Neural cell (in vitro differentiated cells): Measurements from ENCODE around the gene UBE2E3. TPM values are rescaled to one million over a fixed set of nuclear protein-coding genes. Genes with fewer than 3 reads are reported as not detected.

ENCODE experiments used
- H2AFZ ChIP-seq: fragments of 200-600, 300-800 bp; sonication (generic), shearing (Covaris generic); 2 replicates; pipeline ENCODE4 v1.6.0; 2014; ENCODE audit warnings: low read depth, mild to moderate bottlenecking, antibody characterized with exemption, low read length, moderate library complexity
- H3F3A ChIP-seq: fragments of 200-600 bp; shearing (Covaris generic); 2 replicates; pipeline ENCODE4 v1.6.1; 2016; ENCODE audit warnings: mild to moderate bottlenecking, moderate library complexity, mixed read lengths, antibody characterized with exemption, low read length; ENCODE audit not compliant: insufficient read depth, poor library complexity, severe bottlenecking
- H3K27ac ChIP-seq: fragments of 200-600, 300-800 bp; sonication (generic), shearing (Covaris generic); 2 replicates; pipeline ENCODE4 v1.5.1; 2014; ENCODE audit warnings: mild to moderate bottlenecking, low read length, moderate library complexity
- H3K27me3 ChIP-seq: fragments of 300-800, 200-600 bp; sonication (generic), shearing (Covaris generic); 2 replicates; pipeline ENCODE4 v1.6.0; 2014; ENCODE audit warnings: mild to moderate bottlenecking, low read depth, low read length, moderate library complexity; ENCODE audit not compliant: insufficient read depth
- H3K36me3 ChIP-seq: fragments of 300-800, 200-600 bp; sonication (generic), shearing (Covaris generic); 2 replicates; pipeline ENCODE4 v1.5.1; 2014; ENCODE audit warnings: mild to moderate bottlenecking, antibody characterized with exemption, low read length, moderate library complexity; ENCODE audit not compliant: insufficient read depth
- H3K4me2 ChIP-seq: fragments of 300-800, 200-600 bp; sonication (generic), shearing (Covaris generic); 2 replicates; pipeline ENCODE4 v1.6.0; 2014; ENCODE audit warnings: mild to moderate bottlenecking, low read length
- H3K4me3 ChIP-seq: fragments of 300-800, 200-600 bp; sonication (generic), shearing (Covaris generic); 2 replicates; pipeline ENCODE4 v1.5.1; 2014; ENCODE audit warnings: mild to moderate bottlenecking, low read length, moderate library complexity
- H3K79me2 ChIP-seq: fragments of 200-600 bp; shearing (Covaris generic); replicated peaks from 2 replicates; pipeline ENCODE4 v1.6.0; 2014; ENCODE audit warnings: mild to moderate bottlenecking, low read length, moderate library complexity; ENCODE audit not compliant: insufficient read depth
- H3K9ac ChIP-seq: fragments of 300-800, 200-600 bp; sonication (generic), shearing (Covaris generic); 2 replicates; pipeline ENCODE4 v1.6.1; 2016; ENCODE audit warnings: mild to moderate bottlenecking, low read length, mixed read lengths
- H3K9me2 ChIP-seq: fragments of 200-600 bp; shearing (Covaris generic); 2 replicates; pipeline ENCODE4 v1.6.1; 2016; ENCODE audit warnings: mild to moderate bottlenecking, low read length, mixed read lengths; ENCODE audit not compliant: insufficient read depth
- H3K9me3 ChIP-seq: fragments of 200-600, 300-800 bp; sonication (generic), shearing (Covaris generic); 2 replicates; pipeline ENCODE4 v1.6.1; 2016; ENCODE audit warnings: mild to moderate bottlenecking, mixed run types, low read length, moderate library complexity, mixed read lengths
- H4K20me1 ChIP-seq: fragments of 200-600 bp; shearing (Covaris generic); 2 replicates; pipeline ENCODE4 v1.6.1; 2016; ENCODE audit warnings: mild to moderate bottlenecking, mixed run types; ENCODE audit not compliant: insufficient read depth
- CTCF ChIP-seq: fragments of 450-650 bp; IDR thresholded peaks from 2 replicates; pipeline ENCODE4 v1.5.1; 2014; ENCODE audit warnings: antibody characterized with exemption, mild to moderate bottlenecking, moderate library complexity; ENCODE audit not compliant: poor library complexity, severe bottlenecking
- EP300 ChIP-seq: fragments of 450-650 bp; conservative IDR thresholded peaks from 2 replicates; pipeline ENCODE4 v1.6.1; 2014; ENCODE audit warnings: antibody characterized with exemption, mild to moderate bottlenecking, moderate library complexity; ENCODE audit not compliant: poor library complexity, severe bottlenecking
- EZH2 ChIP-seq: fragments of 200-600, 300-800 bp; shearing (Covaris generic), sonication (generic); IDR thresholded peaks from 2 replicates; pipeline ENCODE4 v1.6.1; 2014; ENCODE audit warnings: antibody characterized with exemption, low read length, borderline replicate concordance, mild to moderate bottlenecking; ENCODE audit not compliant: insufficient read depth, poor library complexity, severe bottlenecking
- MXI1 ChIP-seq: fragments of 450-650 bp; conservative IDR thresholded peaks from 2 replicates; pipeline ENCODE4 v1.6.1; 2014; ENCODE audit warnings: antibody characterized with exemption, mild to moderate bottlenecking; ENCODE audit not compliant: poor library complexity, severe bottlenecking
- POLR2AphosphoS5 ChIP-seq: IDR thresholded peaks from 2 replicates; pipeline ENCODE4 v1.6.1; 2012
- RAD21 ChIP-seq: fragments of 450-650 bp; conservative IDR thresholded peaks from 2 replicates; pipeline ENCODE4 v1.6.1; 2014; ENCODE audit warnings: antibody characterized with exemption, mild to moderate bottlenecking, moderate library complexity
- SMC3 ChIP-seq: fragments of 450-650 bp; conservative IDR thresholded peaks from 2 replicates; pipeline ENCODE4 v1.6.1; 2014; ENCODE audit warnings: antibody characterized with exemption, mild to moderate bottlenecking, moderate library complexity; ENCODE audit not compliant: poor library complexity
- TAF1 ChIP-seq: IDR thresholded peaks from 2 replicates; pipeline ENCODE4 v1.6.1; 2012; ENCODE audit warnings: low read depth
- polyA plus RNA-seq: library from polyadenylated mRNA; depleted of rRNA; stranded (reverse); fragments of >200 nt; gene quantifications from 2 replicates; pipeline ENCODE4 v1.2.3, GENCODE V29; 2014
- TF ChIP-seq, protein P1 (sequence below): IDR thresholded peaks from 2 replicates; pipeline ENCODE4 v1.6.1; 2012; ENCODE audit warnings: borderline replicate concordance

The UBE2E3 gene
- polyA plus RNA-seq, 1 donor from 2014 or later = 337 TPM

DNA sequence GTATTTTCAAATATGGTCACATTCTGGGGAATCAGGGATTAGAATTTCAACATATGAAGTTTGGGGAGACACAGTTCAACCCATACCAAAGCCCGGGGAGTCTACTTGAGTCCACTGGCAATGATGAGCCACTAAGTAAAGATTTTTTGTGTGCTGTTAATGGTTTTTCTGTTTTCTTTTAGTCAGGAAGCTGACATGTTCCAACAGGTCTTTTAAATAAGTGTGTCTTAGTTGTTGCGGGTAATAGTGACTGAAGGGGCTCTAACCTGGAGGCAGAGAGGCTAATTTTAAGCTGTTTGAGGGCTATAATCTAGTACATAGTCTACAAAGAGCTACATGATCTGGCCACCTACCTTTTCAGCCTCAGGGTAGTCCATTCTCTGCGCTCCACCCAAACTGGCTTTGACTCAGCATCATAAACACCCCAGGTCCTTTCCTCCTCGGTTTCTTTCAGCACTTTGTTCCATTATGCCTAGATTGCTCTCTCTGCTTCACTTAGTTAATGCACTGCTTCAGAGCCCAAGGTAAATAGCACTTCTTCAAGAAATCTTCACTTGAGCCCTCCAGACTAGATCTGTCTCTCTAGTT is 17.6 kb upstream of the UBE2E3 start:
- Histone ChIP-seq H3K27me3 (no peaks in the 10 kb centered on the region), H3K4me3 (no peak overlapping the region), H3K9ac (no peak overlapping the region), H3K9me2 (no peaks in the 10 kb centered on the region), H4K20me1 (no peaks in the 10 kb centered on the region), H2AFZ (no peak overlapping the region), H3K9me3 (no peaks in the 10 kb centered on the region), H3K27ac (no peak overlapping the region), H3F3A (no peaks in the 10 kb centered on the region), H3K36me3 (no peaks in the 10 kb centered on the region), H3K4me2 (no peak overlapping the region), H3K79me2 (no peaks in the 10 kb centered on the region)
- TF ChIP-seq POLR2AphosphoS5 (no peak), RAD21 (no peak), CTCF (no peak), MXI1 (no peak), EZH2 (no peak), SMC3 (no peak), TAF1 (no peak), EP300 (no peak)
- TF ChIP-seq, protein P1, sequence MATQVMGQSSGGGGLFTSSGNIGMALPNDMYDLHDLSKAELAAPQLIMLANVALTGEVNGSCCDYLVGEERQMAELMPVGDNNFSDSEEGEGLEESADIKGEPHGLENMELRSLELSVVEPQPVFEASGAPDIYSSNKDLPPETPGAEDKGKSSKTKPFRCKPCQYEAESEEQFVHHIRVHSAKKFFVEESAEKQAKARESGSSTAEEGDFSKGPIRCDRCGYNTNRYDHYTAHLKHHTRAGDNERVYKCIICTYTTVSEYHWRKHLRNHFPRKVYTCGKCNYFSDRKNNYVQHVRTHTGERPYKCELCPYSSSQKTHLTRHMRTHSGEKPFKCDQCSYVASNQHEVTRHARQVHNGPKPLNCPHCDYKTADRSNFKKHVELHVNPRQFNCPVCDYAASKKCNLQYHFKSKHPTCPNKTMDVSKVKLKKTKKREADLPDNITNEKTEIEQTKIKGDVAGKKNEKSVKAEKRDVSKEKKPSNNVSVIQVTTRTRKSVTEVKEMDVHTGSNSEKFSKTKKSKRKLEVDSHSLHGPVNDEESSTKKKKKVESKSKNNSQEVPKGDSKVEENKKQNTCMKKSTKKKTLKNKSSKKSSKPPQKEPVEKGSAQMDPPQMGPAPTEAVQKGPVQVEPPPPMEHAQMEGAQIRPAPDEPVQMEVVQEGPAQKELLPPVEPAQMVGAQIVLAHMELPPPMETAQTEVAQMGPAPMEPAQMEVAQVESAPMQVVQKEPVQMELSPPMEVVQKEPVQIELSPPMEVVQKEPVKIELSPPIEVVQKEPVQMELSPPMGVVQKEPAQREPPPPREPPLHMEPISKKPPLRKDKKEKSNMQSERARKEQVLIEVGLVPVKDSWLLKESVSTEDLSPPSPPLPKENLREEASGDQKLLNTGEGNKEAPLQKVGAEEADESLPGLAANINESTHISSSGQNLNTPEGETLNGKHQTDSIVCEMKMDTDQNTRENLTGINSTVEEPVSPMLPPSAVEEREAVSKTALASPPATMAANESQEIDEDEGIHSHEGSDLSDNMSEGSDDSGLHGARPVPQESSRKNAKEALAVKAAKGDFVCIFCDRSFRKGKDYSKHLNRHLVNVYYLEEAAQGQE = no peak

GRCh38 chr2:180966378-180966777 is 14.0 kb upstream of the UBE2E3 start:
- Histone ChIP-seq H3K4me2 (no peak overlapping the region), H3K27ac (no peak overlapping the region), H3K9me2 (no peaks in the 10 kb centered on the region), H4K20me1 (no peaks in the 10 kb centered on the region), H3K9me3 (no peaks in the 10 kb centered on the region), H2AFZ (no peak overlapping the region), H3K4me3 (no peak overlapping the region), H3K79me2 (no peaks in the 10 kb centered on the region), H3F3A (no peaks in the 10 kb centered on the region), H3K36me3 (no peaks in the 10 kb centered on the region), H3K27me3 (no peaks in the 10 kb centered on the region), H3K9ac (no peak overlapping the region)
- TF ChIP-seq RAD21 (no peak), POLR2AphosphoS5 (no peak), MXI1 (no peak), EZH2 (no peak), CTCF (no peak), SMC3 (no peak), TAF1 (no peak), EP300 (no peak)
- TF ChIP-seq, protein P1 = no peak
